Chondrocyte (in vitro differentiated cells): ENCODE data around the gene ANK2. TPM values are rescaled to one million over a fixed set of nuclear protein-coding genes. Genes with fewer than 3 reads are reported as not detected.

ENCODE experiments used
- DNase-seq: peaks from one replicate; pipeline ENCODE4 v3.0.0; 2021; ENCODE audit warnings: mixed read lengths, low spot score
- H3K27ac Mint-ChIP-seq: one replicate; pipeline ENCODE4 v1.8.0; 2021; ENCODE audit warnings: mild to moderate bottlenecking, moderate library complexity, mixed read lengths; ENCODE audit not compliant: unreplicated experiment
- H3K27me3 Mint-ChIP-seq: 2 replicates; pipeline ENCODE4 v1.8.0; 2021; ENCODE audit warnings: low read depth, mixed read lengths
- H3K36me3 Mint-ChIP-seq: 2 replicates; pipeline ENCODE4 v1.8.0; 2021; ENCODE audit warnings: low read depth, mixed read lengths
- H3K4me1 Mint-ChIP-seq: 2 replicates; pipeline ENCODE4 v1.8.0; 2021; ENCODE audit warnings: low read depth, mild to moderate bottlenecking, mixed read lengths
- H3K4me3 Mint-ChIP-seq: one replicate; pipeline ENCODE4 v1.8.0; 2021; ENCODE audit warnings: mild to moderate bottlenecking, moderate library complexity, mixed read lengths; ENCODE audit not compliant: unreplicated experiment
- H3K9me3 Mint-ChIP-seq: 2 replicates; pipeline ENCODE4 v1.8.0; 2021; ENCODE audit warnings: low read depth, mixed read lengths
- total RNA-seq: library from RNA; stranded (reverse); gene quantifications from 3 replicates; pipeline ENCODE4 v1.2.1, GENCODE V29; 2021
- TF ChIP-seq, protein P1 (sequence below): fragments of 200-600 bp; sonication (generic); IDR thresholded peaks from 2 replicates; pipeline ENCODE4 v1.5.0; 2021; ENCODE audit warnings: antibody characterized with exemption, mild to moderate bottlenecking, moderate library complexity

Gene ANK2
- total RNA-seq, 1 donor from 2014 or later = 71.2 TPM

DNA sequence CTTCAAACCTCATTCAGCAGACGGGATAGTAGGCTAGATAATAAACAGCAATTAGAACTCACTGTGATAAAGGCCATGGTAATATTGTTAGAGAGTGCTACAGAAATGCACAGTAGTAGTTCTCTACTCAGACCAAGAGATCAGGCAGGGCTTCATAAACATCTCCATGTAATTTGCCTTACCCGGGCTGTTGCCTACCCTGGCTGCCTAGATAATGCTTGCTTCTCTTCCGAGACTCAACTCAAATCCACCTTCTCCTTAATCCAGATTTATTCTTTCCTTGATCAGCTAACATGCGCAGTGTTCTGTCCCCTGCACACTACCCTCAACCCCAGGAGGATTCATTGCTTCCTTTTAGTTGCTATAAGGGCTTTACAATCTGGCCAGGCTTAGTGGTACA lies 21.8 kb downstream of the ANK2 start:
- DNase-seq = no peak
- Mint-ChIP-seq H3K4me3 (no peak overlapping the region), H3K4me1 (no peaks in the 10 kb centered on the region), H3K9me3 (no peaks in the 10 kb centered on the region), H3K27me3 (no peaks in the 10 kb centered on the region), H3K27ac (no peak overlapping the region), H3K36me3 (peaks cover 4% of the 10 kb centered on the region)
- TF ChIP-seq, protein P1, sequence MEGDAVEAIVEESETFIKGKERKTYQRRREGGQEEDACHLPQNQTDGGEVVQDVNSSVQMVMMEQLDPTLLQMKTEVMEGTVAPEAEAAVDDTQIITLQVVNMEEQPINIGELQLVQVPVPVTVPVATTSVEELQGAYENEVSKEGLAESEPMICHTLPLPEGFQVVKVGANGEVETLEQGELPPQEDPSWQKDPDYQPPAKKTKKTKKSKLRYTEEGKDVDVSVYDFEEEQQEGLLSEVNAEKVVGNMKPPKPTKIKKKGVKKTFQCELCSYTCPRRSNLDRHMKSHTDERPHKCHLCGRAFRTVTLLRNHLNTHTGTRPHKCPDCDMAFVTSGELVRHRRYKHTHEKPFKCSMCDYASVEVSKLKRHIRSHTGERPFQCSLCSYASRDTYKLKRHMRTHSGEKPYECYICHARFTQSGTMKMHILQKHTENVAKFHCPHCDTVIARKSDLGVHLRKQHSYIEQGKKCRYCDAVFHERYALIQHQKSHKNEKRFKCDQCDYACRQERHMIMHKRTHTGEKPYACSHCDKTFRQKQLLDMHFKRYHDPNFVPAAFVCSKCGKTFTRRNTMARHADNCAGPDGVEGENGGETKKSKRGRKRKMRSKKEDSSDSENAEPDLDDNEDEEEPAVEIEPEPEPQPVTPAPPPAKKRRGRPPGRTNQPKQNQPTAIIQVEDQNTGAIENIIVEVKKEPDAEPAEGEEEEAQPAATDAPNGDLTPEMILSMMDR = no peak

DNA sequence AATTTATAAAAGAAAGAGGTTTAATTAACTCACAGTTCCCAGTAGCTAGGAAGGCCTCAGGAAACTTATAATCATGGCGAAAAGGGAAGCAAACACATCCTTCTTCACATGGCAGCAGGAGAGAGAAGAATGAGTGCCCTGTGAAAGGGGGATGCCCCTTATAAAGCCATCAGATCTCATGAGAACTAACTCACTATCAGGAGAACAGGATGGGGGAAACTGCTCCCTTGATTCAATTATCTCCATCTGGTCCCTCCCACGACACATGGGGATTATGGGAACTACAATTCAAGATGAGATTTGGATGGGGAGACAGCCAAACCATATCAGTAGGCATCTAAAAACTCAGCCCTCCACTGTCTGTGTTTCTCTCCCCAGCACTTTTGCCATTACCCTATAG lies 22.4 kb downstream of the ANK2 start:
- Mint-ChIP-seq H3K4me1 (no peaks in the 10 kb centered on the region), H3K27me3 (no peaks in the 10 kb centered on the region), H3K4me3 (no peak overlapping the region), H3K9me3 (no peaks in the 10 kb centered on the region), H3K27ac (no peak overlapping the region), H3K36me3 (peaks cover 4% of the 10 kb centered on the region)
- TF ChIP-seq, protein P1 = no peak
- no peak for DNase-seq

DNA sequence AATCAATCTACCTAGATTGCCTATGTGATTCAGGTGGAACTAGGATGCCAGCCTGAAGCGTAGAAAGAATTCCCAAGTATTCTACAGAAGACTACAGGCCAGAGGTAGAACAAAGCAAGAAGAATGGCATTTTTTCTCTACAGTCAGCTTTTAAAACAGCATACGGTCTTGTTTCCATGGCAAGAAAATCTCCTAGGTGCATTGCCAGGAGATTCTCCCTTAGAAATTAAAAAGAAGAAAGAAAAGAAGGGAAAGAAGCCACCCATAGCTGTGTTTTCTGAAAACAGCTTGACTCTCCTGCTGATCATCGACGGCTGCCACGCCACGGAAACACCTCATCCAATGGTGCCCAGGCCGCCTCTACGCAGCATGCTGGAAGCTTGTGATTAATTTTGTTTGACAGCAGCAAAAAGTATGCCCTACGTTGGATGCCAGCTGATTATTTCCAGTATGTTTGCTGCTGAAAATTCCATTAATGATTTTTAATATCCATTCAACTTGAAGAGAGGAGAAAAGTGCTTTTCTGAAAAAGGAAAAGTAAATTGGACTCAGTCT lies 24.1 kb downstream of the ANK2 start:
- Mint-ChIP-seq H3K9me3 (no peaks in the 10 kb centered on the region), H3K4me3 (no peak overlapping the region), H3K4me1 (no peaks in the 10 kb centered on the region), H3K27ac (no peak overlapping the region), H3K27me3 (no peaks in the 10 kb centered on the region), H3K36me3 (no peaks in the 10 kb centered on the region)
- TF ChIP-seq, protein P1 = no peak
- DNase-seq = no peak

DNA sequence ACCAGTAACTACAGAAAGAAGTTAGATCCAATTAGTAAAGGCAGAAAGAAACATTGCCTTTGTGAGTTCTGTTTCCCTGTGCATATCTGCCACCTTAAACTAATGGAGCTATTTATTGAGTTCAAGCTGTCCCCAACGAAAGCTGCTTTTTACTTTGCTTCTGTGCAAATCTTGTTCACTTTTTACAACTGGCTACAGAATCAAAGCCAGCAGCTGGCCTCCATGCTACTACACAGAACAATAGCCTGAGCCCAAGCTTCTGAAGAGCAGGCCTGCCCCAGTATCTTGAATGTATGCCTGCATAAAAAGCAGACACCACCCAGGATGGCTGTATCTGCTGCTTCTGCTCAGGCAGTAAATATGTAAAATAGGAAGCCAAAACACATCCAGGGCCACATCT lies 28.1 kb downstream of the ANK2 start:
- TF ChIP-seq, protein P1 = no peak
- peaks cover 4% of the 10 kb centered on the region for H3K4me1 Mint-ChIP-seq
- H3K27me3 Mint-ChIP-seq = no peaks in the 10 kb centered on the region
- DNase-seq = no peak
- no peak overlapping the region for H3K4me3 Mint-ChIP-seq
- no peak overlapping the region for H3K27ac Mint-ChIP-seq
- H3K36me3 Mint-ChIP-seq = no peaks in the 10 kb centered on the region
- H3K9me3 Mint-ChIP-seq = no peaks in the 10 kb centered on the region

DNA sequence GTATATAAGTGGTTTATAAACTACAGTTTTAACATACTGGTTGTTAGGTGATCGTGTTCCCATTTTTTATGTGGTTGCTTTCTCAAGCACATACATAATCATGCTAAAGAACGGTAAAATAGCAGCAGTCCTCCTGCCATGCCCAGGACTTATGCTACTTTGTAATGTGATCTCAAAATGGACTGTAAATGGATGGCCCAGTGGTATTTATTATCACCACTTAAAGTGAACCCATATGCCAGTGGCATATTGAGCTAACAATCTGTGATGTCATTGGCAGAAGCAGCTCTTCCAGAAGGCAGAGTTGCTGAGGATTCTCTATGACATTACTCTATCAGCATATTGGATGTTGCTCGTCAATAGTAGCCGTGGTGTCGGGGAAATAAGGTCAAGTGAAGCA lies 28.6 kb downstream of the ANK2 start:
- peaks cover 4% of the 10 kb centered on the region for H3K4me1 Mint-ChIP-seq
- H3K36me3 Mint-ChIP-seq = no peaks in the 10 kb centered on the region
- TF ChIP-seq, protein P1 = no peak
- no peaks in the 10 kb centered on the region for H3K27me3 Mint-ChIP-seq
- no peak for DNase-seq
- H3K4me3 Mint-ChIP-seq = no peak overlapping the region
- no peaks in the 10 kb centered on the region for H3K9me3 Mint-ChIP-seq
- no peak overlapping the region for H3K27ac Mint-ChIP-seq
